Thyroid gland (tissue), 4 donors: ENCODE data around the gene TBPL2.

Experiments
- CTCF ChIP-seq, 6 experiments: fragments of 200-600 bp in 3 of 6; fragments of 450-650 bp in 3 of 6; sonication (generic) in 3 of 6; IDR thresholded peaks; one replicate each; pipeline ENCODE4 v1.5.1; 2016 to 2019; ENCODE audit warnings: antibody characterized with exemption in 6 of 6, mild to moderate bottlenecking in 2 of 6, inconsistent platforms in 1 of 6, moderate library complexity in 1 of 6
- POLR2A ChIP-seq, 2 donors: fragments of 450-650 bp; IDR thresholded peaks; one replicate each; pipeline ENCODE4 v1.6.1; 2017; ENCODE audit warnings: antibody characterized with exemption in 2 of 2, mild to moderate bottlenecking in 2 of 2, moderate library complexity in 1 of 2

GRCh38 chr14:55410876-55411275, 29.5 kb downstream of the TBPL2 start:
- TF ChIP-seq CTCF (IDR thresholded peaks at IDR 0.05) (no peak), POLR2A (IDR thresholded peaks at IDR 0.05) (no peak)
